Measurements from ENCODE around the gene KLHL29.
A peak's percentile ranks its signal among the peaks of the same experiment; 100 is the strongest.

KLHL29 gene

GRCh38 chr2:23600346-23600745 lies 215.4 kb downstream of the KLHL29 start:
- no peak for DNase-seq (ENCODE audit: low read depth)
- in situ Hi-C loops (cut with HindIII; ENCODE audit: low sequenced_read_pairs): no loop called here
- TF ChIP-seq CTCF (IDR thresholded peaks at IDR 0.05; ENCODE audit: low read depth, low read length, missing control alignments): no peak
- H3K4me3 ChIP-seq (ENCODE audit: low read depth, low read length): no peak overlapping the region

- in situ Hi-C loops (cut with HindIII; ENCODE audit: low sequenced_read_pairs): no loop called here
- TF ChIP-seq CTCF (IDR thresholded peaks at IDR 0.05; ENCODE audit: low read depth, low read length, missing control alignments): no peak
- H3K4me3 ChIP-seq (ENCODE audit: low read depth, low read length): no peak overlapping the region
- peak; percentile 48 for DNase-seq (ENCODE audit: low read depth)
Observed at GRCh38 chr2:23601301-23601965, 216.5 kb downstream of the KLHL29 start.

GRCh38 chr2:23602116-23602515 lies 217.1 kb downstream of the KLHL29 start:
- TF ChIP-seq CTCF (IDR thresholded peaks at IDR 0.05; ENCODE audit: low read depth, low read length, missing control alignments): no peak
- DNase-seq (ENCODE audit: low read depth): peak; percentile 18
- in situ Hi-C loops (cut with HindIII; ENCODE audit: low sequenced_read_pairs): no loop called here
- no peak overlapping the region for H3K4me3 ChIP-seq (ENCODE audit: low read depth, low read length)

GRCh38 chr2:23603156-23603555 lies 218.2 kb downstream of the KLHL29 start:
- TF ChIP-seq CTCF (IDR thresholded peaks at IDR 0.05; ENCODE audit: low read depth, low read length, missing control alignments): no peak
- DNase-seq (ENCODE audit: low read depth): no peak
- in situ Hi-C loops (cut with HindIII; ENCODE audit: low sequenced_read_pairs): no loop called here
- no peak overlapping the region for H3K4me3 ChIP-seq (ENCODE audit: low read depth, low read length)

- in situ Hi-C loops (cut with HindIII; ENCODE audit: low sequenced_read_pairs): no loop called here
- no peak overlapping the region for H3K4me3 ChIP-seq (ENCODE audit: low read depth, low read length)
- no peak for TF ChIP-seq CTCF (IDR thresholded peaks at IDR 0.05; ENCODE audit: low read depth, low read length, missing control alignments)
- no peak for DNase-seq (ENCODE audit: low read depth)
Observed at GRCh38 chr2:23603581-23603980, 218.6 kb downstream of the KLHL29 start.

- TF ChIP-seq CTCF (IDR thresholded peaks at IDR 0.05; ENCODE audit: low read depth, low read length, missing control alignments): no peak
- in situ Hi-C loops (cut with HindIII; ENCODE audit: low sequenced_read_pairs): no loop called here
- DNase-seq (ENCODE audit: low read depth): no peak
- H3K4me3 ChIP-seq (ENCODE audit: low read depth, low read length): no peak overlapping the region
Observed at GRCh38 chr2:23604731-23605130, 219.8 kb downstream of the KLHL29 start.
